ENCODE results near the gene EEF1A1. TPM values are rescaled to one million over a fixed set of nuclear protein-coding genes. Genes with fewer than 3 reads are reported as not detected.
A peak's percentile ranks its signal among the peaks of the same experiment; 100 is the strongest.

The EEF1A1 gene
- total RNA-seq, 4 donors from 2014 or later: 2,654 to 8,743 (median 5,443) TPM

GRCh38 chr6:73515204-73515655, 5.6 kb downstream of the EEF1A1 start:
- Histone ChIP-seq H3K4me3 (no peak overlapping the region), H3K27ac (peak overlapping the region; percentile 61 to 71 (median 64)), H3K27me3 (no peaks in the 10 kb centered on the region), H3K36me3 (peaks cover 0 to 22% (median 9%) of the 10 kb centered on the region in 4 donors), H3K4me1 (peaks cover 19 to 47% (median 26%) of the 10 kb centered on the region in 4 donors), H3K9me3 (no peaks in the 10 kb centered on the region)
- intact Hi-C loops (cut with DNase I; ENCODE audit: low total_unique reads): no loop called here
- no peak for DNase-seq
- WGBS, 2 donors (ENCODE audit: low coverage in 1 of 2): 26 to 40% methylated on average over 2 to 4 of the region's 4 CpGs
- in situ Hi-C loops (cut with MboI; ENCODE audit: low pct_ligation_motif_present in 1 of 4, low pct_unique_long_range_greater_than_20kb in 1 of 4, low sequenced_read_pairs in 3 of 4): loop anchor here in 3 of 4 donors (10.0 to 25.0 kb wide), 2 partner anchors 90 to 97 kb away; no protein-coding TSS in a partner anchor
- TF ChIP-seq EP300 (IDR thresholded peaks at IDR 0.05; ENCODE audit: low read depth) (no peak), POLR2A (IDR thresholded peaks at IDR 0.05) (peak; percentile 18)

DNA sequence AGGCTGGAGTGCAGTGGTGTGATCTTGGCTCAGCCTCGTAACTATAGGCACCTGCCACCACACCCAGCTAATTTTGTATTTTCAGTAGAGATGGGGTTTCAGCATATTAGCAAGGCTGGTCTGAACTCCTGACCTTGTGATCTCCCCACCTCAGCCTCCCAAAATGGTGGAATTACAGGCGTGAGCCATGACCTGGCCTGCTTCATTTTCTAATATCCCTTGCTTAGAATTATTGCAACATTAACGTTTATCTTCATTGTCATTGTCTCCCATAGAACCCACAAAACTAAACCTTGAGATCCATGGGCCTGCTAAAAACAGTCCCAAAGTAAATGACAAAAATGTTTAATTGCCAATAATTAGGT, 6.1 kb downstream of the EEF1A1 start:
- no peaks in the 10 kb centered on the region for H3K27me3 ChIP-seq
- peaks cover 0 to 22% (median 9%) of the 10 kb centered on the region in 4 donors for H3K36me3 ChIP-seq
- H3K9me3 ChIP-seq: no peaks in the 10 kb centered on the region
- peak overlapping the region; percentile 61 to 71 (median 64) for H3K27ac ChIP-seq
- in situ Hi-C loops (cut with MboI; ENCODE audit: low pct_ligation_motif_present in 1 of 4, low pct_unique_long_range_greater_than_20kb in 1 of 4, low sequenced_read_pairs in 3 of 4) (loop anchor here (5.0 to 25.0 kb wide), 3 partner anchors 90 to 98 kb away; no protein-coding TSS in a partner anchor), intact Hi-C loops (cut with DNase I; ENCODE audit: low total_unique reads) (no loop called here)
- no peak for DNase-seq
- TF ChIP-seq, protein P1, sequence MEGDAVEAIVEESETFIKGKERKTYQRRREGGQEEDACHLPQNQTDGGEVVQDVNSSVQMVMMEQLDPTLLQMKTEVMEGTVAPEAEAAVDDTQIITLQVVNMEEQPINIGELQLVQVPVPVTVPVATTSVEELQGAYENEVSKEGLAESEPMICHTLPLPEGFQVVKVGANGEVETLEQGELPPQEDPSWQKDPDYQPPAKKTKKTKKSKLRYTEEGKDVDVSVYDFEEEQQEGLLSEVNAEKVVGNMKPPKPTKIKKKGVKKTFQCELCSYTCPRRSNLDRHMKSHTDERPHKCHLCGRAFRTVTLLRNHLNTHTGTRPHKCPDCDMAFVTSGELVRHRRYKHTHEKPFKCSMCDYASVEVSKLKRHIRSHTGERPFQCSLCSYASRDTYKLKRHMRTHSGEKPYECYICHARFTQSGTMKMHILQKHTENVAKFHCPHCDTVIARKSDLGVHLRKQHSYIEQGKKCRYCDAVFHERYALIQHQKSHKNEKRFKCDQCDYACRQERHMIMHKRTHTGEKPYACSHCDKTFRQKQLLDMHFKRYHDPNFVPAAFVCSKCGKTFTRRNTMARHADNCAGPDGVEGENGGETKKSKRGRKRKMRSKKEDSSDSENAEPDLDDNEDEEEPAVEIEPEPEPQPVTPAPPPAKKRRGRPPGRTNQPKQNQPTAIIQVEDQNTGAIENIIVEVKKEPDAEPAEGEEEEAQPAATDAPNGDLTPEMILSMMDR (IDR thresholded peaks at IDR 0.05): no peak
- peak in 1 of 3 donors; percentile 11 for TF ChIP-seq POLR2AphosphoS5 (IDR thresholded peaks at IDR 0.05)
- TF ChIP-seq EP300 (IDR thresholded peaks at IDR 0.05; ENCODE audit: low read depth): no peak
- TF ChIP-seq POLR2A (IDR thresholded peaks at IDR 0.05): no peak
- no peak overlapping the region for H3K4me3 ChIP-seq
- WGBS, 2 donors (ENCODE audit: low coverage in 1 of 2): 8 to 38% methylated on average over 2 to 3 of the region's 3 CpGs
- peaks cover 19 to 46% (median 26%) of the 10 kb centered on the region in 4 donors for H3K4me1 ChIP-seq

DNA sequence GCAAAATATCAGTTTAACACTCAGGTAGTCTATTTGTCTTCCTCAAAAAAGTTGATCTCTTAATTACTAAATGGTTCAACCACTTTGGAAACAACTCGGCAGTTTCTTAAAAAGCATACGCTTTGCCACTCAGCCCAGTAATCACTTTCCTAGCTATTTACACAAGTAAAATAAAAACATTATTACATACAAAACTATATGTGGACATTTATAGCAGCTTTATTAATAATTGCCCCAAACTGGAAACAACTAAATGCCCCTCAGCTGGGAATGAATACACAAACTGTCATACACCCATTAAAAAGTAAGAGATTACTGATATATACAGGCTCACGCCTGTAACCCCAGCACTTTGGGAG, 7.4 kb downstream of the EEF1A1 start:
- in situ Hi-C loops (cut with MboI; ENCODE audit: low pct_ligation_motif_present in 1 of 4, low pct_unique_long_range_greater_than_20kb in 1 of 4, low sequenced_read_pairs in 3 of 4): loop anchor here (5.0 to 25.0 kb wide), 3 partner anchors 91 to 99 kb away; no protein-coding TSS in a partner anchor

DNA sequence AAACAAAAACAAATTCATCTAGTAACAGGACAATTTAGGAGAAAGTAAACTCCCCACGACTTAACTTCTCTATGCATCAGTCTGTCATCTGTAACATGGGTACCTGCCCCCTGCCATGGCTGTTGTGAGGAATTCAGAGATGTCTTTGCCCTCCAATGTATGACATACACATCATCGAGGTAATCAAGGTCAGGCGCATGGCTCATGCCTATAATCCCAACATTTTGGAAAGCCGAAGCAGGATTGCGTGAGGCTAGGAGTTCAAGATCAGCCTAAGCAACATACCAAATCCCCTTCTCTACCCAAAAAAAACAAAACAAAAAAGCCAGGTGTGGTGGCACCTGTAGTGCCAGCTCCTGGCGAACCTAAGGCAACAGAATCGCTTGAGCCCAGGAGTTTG, 9.0 kb downstream of the EEF1A1 start:
- WGBS, 2 donors (ENCODE audit: low coverage in 1 of 2): 85 to 88% methylated on average over 2 to 7 of the region's 7 CpGs
- no peak for DNase-seq
- intact Hi-C loops (cut with DNase I; ENCODE audit: low total_unique reads): loop anchor here (2.0 kb wide), 1 partner anchor 99 kb away; no protein-coding TSS in a partner anchor

More for the DNA sequence above, 7.4 kb downstream of the EEF1A1 start:
- WGBS, 2 donors (ENCODE audit: low coverage in 1 of 2): 58 to 67% methylated on average over 2 to 3 of the region's 3 CpGs
- Histone ChIP-seq H3K27me3 (no peaks in the 10 kb centered on the region), H3K27ac (no peak overlapping the region), H3K36me3 (peaks cover 0 to 15% (median 9%) of the 10 kb centered on the region in 4 donors), H3K9me3 (no peaks in the 10 kb centered on the region), H3K4me3 (no peak overlapping the region), H3K4me1 (peaks cover 16 to 35% (median 16%) of the 10 kb centered on the region in 4 donors)
- no peak for DNase-seq
- TF ChIP-seq, protein P1 (IDR thresholded peaks at IDR 0.05): no peak
- TF ChIP-seq EP300 (IDR thresholded peaks at IDR 0.05; ENCODE audit: low read depth): no peak
- TF ChIP-seq POLR2AphosphoS5 (IDR thresholded peaks at IDR 0.05): no peak
- TF ChIP-seq POLR2A (IDR thresholded peaks at IDR 0.05): no peak
- intact Hi-C loops (cut with DNase I; ENCODE audit: low total_unique reads): loop anchor here (2.0 kb wide), 1 partner anchor 97 kb away; no protein-coding TSS in a partner anchor

More for the DNA sequence above, 9.0 kb downstream of the EEF1A1 start:
- no peak overlapping the region for H3K4me3 ChIP-seq
- no peaks in the 10 kb centered on the region for H3K27me3 ChIP-seq
- H3K27ac ChIP-seq: no peak overlapping the region
- peaks cover 7 to 21% (median 11%) of the 10 kb centered on the region in 4 donors for H3K4me1 ChIP-seq
- H3K36me3 ChIP-seq: peaks cover 0 to 10% (median 2%) of the 10 kb centered on the region in 4 donors
- TF ChIP-seq EP300 (IDR thresholded peaks at IDR 0.05; ENCODE audit: low read depth): no peak
- TF ChIP-seq POLR2A (IDR thresholded peaks at IDR 0.05): no peak
- TF ChIP-seq POLR2AphosphoS5 (IDR thresholded peaks at IDR 0.05): no peak
- TF ChIP-seq, protein P1 (IDR thresholded peaks at IDR 0.05): no peak
- no peaks in the 10 kb centered on the region for H3K9me3 ChIP-seq
- in situ Hi-C loops (cut with MboI; ENCODE audit: low pct_ligation_motif_present in 1 of 4, low pct_unique_long_range_greater_than_20kb in 1 of 4, low sequenced_read_pairs in 3 of 4): loop anchor here (5.0 to 25.0 kb wide), 3 partner anchors 93 to 101 kb away; no protein-coding TSS in a partner anchor

All from transverse colon (tissue), 4 donors.